Caki2 (cell line): ENCODE measurements around the gene SPAG7. TPM values are rescaled to one million over a fixed set of nuclear protein-coding genes. Genes with fewer than 3 reads are reported as not detected.
"Not testable (repeated sequence)": the region's sequence is repeated elsewhere in the genome, so short reads cannot be mapped to it uniquely, and the experiment has no call there.

ENCODE experiments used
- DNase-seq: peaks from one replicate; pipeline ENCODE4 v3.0.0-alpha.2; 2015; ENCODE audit warnings: low read depth
- in situ Hi-C: cut with HindIII; loops from 2 replicates; pipeline ENCODE4 v1.10.0; 2016; ENCODE audit warnings: low sequenced_read_pairs, low pct_unique_long_range_greater_than_20kb, mixed read lengths
- total RNA-seq: library from RNA; depleted of rRNA; stranded (reverse); fragments of >200 nt; shearing (Covaris generic); gene quantifications from 2 replicates; pipeline ENCODE4 v1.2.3, GENCODE V29; 2014; ENCODE audit warnings: low replicate concordance; rRNA removed

SPAG7 gene
- total RNA-seq, 1 experiment from 2014 or later = 23.1 TPM

DNA sequence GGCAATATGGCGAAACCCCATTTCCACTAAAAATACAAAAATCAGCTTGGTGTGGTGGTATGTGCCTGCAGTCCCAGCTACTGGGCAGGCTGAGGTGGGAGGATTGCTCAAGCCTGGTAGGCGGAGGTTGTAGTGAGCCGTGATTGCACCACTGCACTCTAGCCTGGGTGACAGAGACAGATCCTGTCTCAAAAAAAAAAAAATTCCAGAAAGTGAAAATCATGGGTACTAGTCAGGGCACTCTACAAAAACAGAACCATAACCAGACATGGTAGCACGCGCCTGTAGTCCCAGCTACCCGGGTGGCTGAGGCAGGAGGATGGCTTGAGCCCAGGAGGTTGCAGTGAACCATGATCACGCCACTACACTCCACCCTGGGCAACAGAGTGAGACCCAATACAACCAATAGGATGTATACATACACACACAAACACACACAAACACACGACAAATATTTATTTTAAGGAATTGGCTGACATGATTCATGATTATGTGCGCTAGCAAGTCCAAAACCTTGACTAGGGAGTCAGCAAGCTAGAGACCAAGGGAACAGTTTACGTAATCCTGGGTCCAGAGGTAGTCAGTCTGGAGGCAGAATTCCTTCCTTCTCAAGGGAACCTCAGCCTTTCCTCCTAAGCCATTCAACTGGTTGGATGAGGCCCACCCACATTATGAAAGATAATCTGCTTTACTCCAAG, 47.1 kb downstream of the SPAG7 start:
- no peak for DNase-seq
- in situ Hi-C loops = no loop called here

DNA sequence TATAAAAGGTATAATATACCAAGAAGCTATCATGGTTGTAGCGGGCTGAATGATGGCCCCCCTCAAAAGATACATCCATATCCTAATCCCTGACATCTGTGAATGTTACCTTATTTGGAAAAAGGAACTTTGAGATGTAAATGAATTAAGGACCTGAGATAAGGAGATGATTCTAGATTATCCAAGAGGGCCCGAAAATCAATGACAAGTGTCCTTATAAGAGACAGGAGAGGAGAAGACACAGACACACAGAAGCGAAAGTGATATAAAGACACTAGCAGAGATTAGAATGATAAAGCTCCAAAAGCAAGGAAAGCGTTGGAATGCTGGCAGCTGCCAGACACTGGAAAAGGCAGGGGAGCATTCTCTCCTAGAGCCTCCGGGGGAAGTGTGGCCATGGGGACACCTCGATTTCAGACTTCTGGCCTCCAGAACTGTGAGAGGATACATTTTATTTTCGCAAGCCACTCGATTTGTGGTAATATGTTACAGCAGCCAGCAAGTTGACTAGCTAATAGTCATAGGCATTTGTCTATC, 48.0 kb downstream of the SPAG7 start:
- no peak for DNase-seq
- in situ Hi-C loops = no loop called here

DNA sequence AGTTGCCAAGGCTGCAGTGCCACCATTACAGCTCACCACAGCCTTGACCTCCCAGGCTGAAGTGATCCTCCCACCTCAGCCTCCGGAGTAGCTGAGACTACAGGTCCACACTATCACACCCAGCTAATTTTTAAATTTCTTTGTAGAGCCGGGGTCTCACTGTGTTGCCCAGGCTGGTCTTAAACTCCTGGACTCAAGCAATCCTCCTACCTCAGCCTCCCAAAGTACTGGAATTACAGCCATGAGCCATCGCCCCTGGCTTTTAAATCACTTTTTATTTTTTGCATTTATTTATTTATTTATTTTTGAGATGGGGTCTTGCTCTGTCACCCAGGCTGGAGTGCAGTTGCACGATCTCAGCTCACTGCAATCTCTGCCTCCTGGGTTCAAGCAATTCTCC, 53.1 kb downstream of the SPAG7 start:
- in situ Hi-C loops, DNase-seq: not testable (repeated sequence)

DNA sequence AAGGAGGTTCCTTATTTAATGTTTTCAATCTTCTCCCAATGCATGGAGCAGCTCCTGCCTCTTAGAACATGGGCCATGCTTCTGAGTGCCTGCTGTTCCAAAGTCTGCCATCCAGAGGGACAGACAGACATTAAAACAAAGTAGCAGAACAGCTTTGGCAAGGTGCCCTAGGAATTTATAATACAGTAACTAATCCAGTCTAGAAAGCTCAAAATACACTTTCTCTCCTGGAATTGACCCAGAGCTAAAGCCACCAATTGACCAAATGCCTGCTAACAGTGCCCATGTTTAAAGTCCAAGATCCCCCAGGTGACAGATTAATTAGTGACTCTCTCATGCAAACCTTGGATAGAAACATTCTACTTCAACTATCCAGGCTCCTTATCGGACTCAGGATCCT, 53.6 kb downstream of the SPAG7 start:
- in situ Hi-C loops = no loop called here

More for the DNA sequence above, 53.6 kb downstream of the SPAG7 start:
- DNase-seq = no peak

Other genes with a start within 250 kb of the SPAG7 start
- 21.8 and 23.9 TPM in 2 replicates for gene MED11, start 236.4 kb downstream of the SPAG7 start, total RNA-seq
- gene ZMYND15, start 228.0 kb downstream of the SPAG7 start, total RNA-seq = 0.03 and 0.09 TPM in 2 replicates
- gene CXCL16, start 227.9 kb downstream of the SPAG7 start, total RNA-seq = 0.41 TPM in 1 of 2 replicates, not detected in the other
- not detected in 2 replicates for gene TM4SF5, start 195.9 kb downstream of the SPAG7 start, total RNA-seq
- not detected in 2 replicates for gene VMO1, start 181.5 kb downstream of the SPAG7 start, total RNA-seq
- gene GLTPD2, start 178.9 kb downstream of the SPAG7 start, total RNA-seq = not detected in 2 replicates
- 205 and 277 TPM in 2 replicates for gene PSMB6, start 171.7 kb downstream of the SPAG7 start, total RNA-seq
- 6.1 and 31.9 TPM in 2 replicates for gene PLD2, start 160.7 kb downstream of the SPAG7 start, total RNA-seq
- 25.0 and 30.1 TPM in 2 replicates for gene MINK1, start 134.5 kb downstream of the SPAG7 start, total RNA-seq
- 4.8 and 8.6 TPM in 2 replicates for gene C17orf107, start 68.3 kb downstream of the SPAG7 start, total RNA-seq
- 0.09 and 0.64 TPM in 2 replicates for gene CHRNE, start 64.7 kb downstream of the SPAG7 start, total RNA-seq
- not detected in 2 replicates for gene GP1BA, start 35.5 kb downstream of the SPAG7 start, total RNA-seq
- 80.0 and 89.3 TPM in 2 replicates for gene SLC25A11, start 27.8 kb downstream of the SPAG7 start, total RNA-seq
- gene RNF167, start 27.5 kb downstream of the SPAG7 start, total RNA-seq = 45.6 and 57.1 TPM in 2 replicates
- gene PFN1, start 19.3 kb downstream of the SPAG7 start, total RNA-seq = 258 and 443 TPM in 2 replicates
- gene ENO3, start 16.7 kb downstream of the SPAG7 start, total RNA-seq = 4.5 and 21.3 TPM in 2 replicates
- gene CAMTA2, start 19.9 kb upstream of the SPAG7 start, total RNA-seq = 1.3 and 2.8 TPM in 2 replicates
- 0.72 and 3.3 TPM in 2 replicates for gene INCA1, start 29.7 kb upstream of the SPAG7 start, total RNA-seq
- 14.1 and 44.0 TPM in 2 replicates for gene KIF1C, start 30.1 kb upstream of the SPAG7 start, total RNA-seq
- not detected in 2 replicates for gene SLC52A1, start 67.6 kb upstream of the SPAG7 start, total RNA-seq
- gene ZFP3, start 110.7 kb upstream of the SPAG7 start, total RNA-seq = not detected in 2 replicates
- 18.0 and 18.5 TPM in 2 replicates for gene ZNF232, start 144.1 kb upstream of the SPAG7 start, total RNA-seq
- gene USP6, start 148.2 kb upstream of the SPAG7 start, total RNA-seq = not detected in 2 replicates
- gene ZNF594, start 224.1 kb upstream of the SPAG7 start, total RNA-seq = 2.6 and 3.7 TPM in 2 replicates